Measurements from ENCODE around the gene MICU2. TPM values are rescaled to one million over a fixed set of nuclear protein-coding genes. Genes with fewer than 3 reads are reported as not detected.

MICU2 gene
- total RNA-seq, 1 donor from 2014 or later, result 72.5 TPM

DNA sequence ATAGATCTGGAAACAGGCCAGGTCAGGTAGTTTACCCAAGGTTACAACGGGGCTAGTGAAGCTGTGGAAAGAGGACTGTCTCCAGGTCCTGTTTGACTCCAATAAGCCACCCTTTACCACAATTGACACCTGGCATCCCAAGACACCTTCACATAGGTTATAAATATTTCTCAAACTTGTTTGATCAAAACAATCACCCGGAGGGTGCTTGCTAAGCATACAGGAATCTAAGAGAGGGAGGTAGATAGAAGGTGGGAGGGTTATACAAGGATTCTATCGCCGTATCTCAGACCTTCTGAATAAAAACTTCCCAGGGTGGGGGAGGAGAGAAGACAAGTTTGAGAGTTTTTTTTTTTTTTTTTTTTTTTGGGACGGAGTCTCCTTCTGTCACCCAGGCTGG lies 55.4 kb downstream of the MICU2 start:
- no peak for DNase-seq (ENCODE audit: extremely low read depth, low read depth, low spot score)

DNA sequence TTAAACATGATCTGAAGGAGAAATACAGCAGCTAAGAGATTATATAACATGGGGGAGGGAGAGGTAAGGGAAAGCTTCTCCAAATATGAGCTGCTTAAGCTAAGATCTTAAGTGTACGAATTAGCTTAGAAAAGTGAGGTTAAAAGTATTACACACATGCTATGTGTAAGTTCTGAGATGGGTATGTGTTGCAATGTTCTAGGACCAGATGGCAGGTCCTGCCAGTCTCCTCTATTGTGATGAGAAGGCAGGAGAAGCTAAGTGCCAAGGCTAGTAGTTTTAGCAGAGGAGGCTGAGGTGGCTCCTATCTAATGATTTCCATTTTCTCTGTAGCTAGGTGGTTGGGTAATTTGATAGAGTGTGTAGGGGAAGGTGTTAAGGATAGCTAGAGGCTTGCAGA lies 57.6 kb downstream of the MICU2 start:
- DNase-seq (ENCODE audit: extremely low read depth, low read depth, low spot score), result no peak

DNA sequence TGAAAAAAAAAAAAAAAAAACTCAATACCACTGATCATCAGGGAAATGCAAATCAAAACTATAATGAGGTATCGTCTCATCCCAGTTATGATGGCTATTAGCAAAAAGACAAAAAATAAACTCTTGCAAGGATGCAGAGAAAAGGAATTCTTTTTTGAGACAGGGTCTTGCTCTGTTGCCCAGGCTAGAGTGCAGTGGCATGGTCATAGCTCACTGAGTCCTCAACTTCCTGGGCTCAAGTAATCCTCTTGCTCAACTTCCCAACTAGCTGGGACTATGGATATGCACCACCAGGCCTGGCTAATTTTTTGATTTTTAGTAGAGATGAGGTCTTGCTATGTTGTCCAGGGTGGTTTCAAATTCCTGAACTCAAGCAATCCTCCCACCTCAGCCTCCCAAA lies 59.5 kb downstream of the MICU2 start:
- no peak for DNase-seq (ENCODE audit: extremely low read depth, low read depth, low spot score)

DNA sequence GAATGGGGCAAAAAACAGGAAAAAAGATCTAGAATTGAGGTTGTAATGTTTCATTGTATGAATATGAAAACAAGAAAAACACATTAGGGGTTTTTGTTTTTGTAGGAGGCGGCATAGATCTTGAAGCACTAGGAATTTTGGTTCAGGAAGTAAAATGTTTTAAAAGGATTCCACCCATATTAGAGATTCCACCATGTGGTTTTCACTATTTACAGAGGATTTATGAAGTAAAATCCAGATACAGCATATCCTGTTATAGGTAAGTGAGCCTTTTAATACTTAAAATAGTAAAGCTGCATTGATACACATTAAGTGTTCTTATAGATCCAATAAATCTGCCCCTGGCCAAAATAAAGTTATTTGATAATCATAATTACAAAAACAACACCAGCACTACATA lies 61.4 kb downstream of the MICU2 start:
- no peak for DNase-seq (ENCODE audit: extremely low read depth, low read depth, low spot score)

DNA sequence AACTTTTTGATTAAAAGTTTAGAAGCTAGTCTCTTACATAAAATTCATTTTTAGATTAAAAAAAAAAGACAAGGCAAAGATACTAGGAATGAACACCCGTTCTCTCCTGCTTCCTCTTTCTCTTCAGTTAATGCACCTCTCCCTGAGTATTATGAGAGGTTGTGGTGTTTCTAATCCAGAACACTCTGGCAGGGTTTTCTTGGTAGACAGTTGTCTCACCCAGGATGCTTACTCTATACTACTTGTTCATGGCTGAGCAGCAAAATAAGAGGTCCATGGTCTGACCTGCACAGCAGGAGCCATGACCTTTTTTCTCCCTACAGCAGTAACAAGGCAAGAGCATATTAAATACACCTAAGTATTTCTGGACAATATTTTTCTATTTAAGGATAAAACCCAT lies 62.0 kb downstream of the MICU2 start:
- DNase-seq (ENCODE audit: extremely low read depth, low read depth, low spot score), result no peak

DNA sequence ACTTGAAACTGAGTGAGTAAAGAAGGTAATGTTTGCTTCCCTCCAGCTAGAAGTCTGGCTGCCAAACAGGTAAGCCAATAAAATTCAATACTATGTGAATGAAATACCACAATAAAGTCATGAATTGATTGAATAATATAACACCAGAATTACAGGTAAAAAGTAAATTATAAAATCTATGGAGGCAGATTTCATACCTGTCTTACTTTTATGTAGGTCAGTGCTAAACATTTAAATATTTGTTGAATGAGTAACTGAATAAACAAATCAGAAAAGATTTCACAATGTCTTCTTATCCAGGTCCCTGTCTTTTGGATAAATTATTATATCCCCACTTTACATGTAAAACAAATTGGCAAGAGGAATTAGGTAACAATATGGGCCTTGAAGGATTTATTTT lies 62.7 kb downstream of the MICU2 start:
- no peak for DNase-seq (ENCODE audit: extremely low read depth, low read depth, low spot score)

DNA sequence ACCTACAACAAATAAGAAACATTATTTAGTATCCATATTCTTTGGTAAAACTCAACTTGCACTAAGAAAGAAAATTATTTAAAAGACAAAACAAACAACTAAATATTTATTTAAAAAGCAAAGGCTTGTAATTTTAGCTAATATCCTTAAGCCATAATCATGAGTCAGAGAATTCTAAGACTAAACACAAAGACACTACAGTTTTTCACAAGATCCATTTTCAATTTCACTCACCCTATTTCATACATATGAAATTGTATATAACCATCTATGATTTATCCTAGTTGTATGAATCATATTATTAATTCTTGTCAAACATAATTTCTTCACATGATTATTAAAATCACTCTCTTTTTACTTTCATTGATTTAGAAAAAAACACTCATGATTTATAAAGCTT lies 64.3 kb downstream of the MICU2 start:
- DNase-seq (ENCODE audit: extremely low read depth, low read depth, low spot score), result no peak

DNA sequence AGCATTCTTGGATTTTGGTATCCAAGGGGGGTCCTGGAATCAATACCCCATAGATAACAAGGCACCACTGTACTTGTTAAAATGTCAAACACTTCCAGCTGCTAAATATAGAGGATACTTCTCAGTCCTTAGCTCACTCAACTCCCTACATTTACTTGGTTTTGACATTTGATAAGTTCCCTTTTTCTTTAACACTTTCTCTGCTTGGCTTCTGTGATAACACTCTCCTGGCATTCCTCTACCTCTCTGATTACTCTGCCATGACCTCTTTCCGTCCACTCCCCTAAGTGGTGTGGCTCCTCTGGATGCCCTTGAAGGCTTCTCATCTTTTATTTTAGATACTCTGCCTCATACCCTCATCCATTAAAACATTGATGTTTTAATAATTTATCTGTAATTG lies 65.2 kb downstream of the MICU2 start:
- DNase-seq (ENCODE audit: extremely low read depth, low read depth, low spot score), result no peak

DNA sequence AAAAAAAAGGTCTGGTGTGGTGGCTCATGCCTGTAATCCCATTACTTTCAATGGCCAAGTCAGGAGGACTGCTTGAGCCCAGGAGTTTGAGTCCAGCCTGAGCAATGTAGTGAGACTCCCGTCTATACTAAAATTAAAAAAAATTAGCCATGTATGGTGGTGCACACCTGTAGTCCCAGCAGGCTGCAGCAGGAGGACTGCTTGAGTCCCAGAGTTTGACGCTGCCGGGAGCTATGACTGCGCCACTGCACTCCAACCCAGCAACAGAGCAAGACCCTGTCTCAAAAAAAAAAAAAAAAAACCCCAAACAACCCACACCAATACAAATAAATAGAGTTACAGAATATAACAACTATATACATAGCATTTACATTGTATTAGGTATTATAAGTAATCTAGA lies 65.7 kb downstream of the MICU2 start:
- DNase-seq (ENCODE audit: extremely low read depth, low read depth, low spot score), result no peak

DNA sequence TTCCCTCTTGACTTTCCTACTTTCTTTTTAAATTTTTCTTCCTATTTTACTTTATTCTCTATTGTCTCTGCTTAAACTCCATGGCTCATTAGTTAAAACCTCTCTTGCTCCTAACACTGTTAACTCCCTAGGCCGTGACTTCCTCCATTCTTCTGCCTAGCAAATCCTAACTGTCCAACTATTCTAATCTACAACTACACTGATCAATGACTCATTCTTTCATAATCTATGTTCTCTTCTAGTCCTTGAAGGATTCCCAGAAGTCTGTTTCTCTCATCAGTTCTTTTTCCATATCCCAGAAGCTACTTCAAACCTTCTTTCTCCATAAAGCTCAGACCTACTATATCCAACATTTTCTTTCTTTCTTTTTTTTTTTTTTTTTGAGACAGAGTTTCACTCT lies 66.9 kb downstream of the MICU2 start:
- no peak for DNase-seq (ENCODE audit: extremely low read depth, low read depth, low spot score)

DNA sequence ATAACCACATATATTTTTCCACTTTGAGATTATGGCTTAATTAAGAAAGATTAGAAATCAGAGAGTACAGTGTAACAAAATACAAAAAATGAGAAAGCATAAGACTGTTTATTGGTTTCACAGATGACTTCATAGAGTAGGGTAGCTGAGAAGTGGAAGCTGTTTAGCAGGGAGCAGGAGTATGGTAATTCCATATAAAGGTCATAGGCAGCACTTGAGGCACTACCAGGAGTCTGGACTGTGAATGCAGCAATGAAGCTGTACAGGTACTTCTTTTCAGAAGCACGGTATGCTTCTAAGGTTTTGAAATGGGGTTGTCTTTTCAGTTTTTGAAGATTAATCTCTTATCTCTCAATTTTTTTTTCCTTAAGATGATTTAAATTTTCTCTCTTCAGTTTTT lies 69.2 kb downstream of the MICU2 start:
- DNase-seq (ENCODE audit: extremely low read depth, low read depth, low spot score), result no peak

DNA sequence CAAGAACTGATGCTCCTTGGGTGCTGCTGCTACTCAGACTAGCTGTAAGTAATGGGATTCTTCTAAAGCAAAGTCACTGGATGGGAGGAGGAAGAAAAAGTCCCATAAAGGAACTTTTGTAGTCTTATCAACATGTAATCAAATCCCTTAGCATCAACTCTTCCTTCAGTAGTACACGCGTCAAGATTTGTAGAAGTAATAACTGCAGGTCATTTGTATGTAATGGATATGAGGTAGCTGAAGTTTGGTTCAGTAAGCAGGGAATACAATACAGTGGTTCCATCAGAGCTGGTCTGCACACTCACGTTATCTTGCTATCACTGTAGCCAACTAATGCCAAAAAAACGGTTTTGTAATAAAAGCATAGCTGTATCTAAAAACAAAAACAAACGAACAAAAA lies 72.5 kb downstream of the MICU2 start:
- no peak for DNase-seq (ENCODE audit: extremely low read depth, low read depth, low spot score)

DNA sequence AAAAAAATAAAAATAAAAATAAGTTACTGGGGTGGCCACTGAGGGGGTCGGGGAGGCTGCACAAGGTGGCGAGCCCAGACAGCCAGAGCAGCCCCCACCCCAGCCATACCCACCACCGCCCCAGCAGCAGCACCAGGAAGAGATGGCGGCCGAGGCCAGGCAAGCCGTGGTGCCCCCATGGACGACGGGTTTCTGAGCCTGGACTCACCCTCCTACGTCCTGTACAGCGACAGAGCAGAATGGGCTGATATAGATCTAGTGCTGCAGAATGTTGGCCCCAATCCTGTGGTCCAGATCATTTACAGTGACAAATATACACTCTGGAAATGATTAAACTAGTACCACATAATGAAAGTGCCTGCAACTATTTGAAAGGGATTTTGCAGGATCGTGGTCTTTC lies 73.3 kb downstream of the MICU2 start:
- DNase-seq (ENCODE audit: extremely low read depth, low read depth, low spot score), result no peak

DNA sequence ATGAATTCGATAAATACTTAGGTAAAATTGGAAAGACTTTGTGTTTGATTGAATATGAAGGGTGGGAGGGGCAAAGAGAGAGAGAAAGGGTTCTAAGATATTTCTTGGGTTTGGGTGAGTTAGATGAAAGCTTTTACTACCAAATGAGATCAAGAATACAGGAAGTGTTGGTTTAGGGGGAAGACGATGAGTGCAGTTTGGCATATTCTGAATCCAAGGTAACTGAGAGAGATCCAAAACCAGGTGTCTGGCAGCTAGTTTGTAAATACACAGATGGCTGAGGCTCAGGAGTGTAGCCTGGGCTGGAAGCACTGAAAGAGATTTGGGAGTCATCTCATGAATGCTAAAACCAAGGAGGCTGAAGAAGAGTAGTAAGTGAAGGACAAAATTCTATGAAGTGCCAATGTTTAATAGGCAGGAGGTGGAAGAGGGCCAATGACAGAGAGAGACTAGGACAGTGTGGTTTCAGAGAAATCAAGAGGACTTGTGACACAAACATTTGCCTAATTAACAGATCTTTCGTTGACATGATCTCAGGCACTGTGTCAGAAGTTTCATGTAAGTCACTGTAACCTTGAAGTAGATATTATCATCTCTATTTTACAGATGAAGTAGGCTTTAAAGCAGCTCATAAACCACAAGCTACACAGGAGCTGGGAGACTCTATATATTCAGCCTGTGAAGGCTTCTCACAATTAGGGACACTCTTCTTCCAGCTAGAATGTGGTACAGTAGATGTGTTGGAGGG lies 74.7 kb downstream of the MICU2 start:
- DNase-seq (ENCODE audit: extremely low read depth, low read depth, low spot score), result no peak

DNA sequence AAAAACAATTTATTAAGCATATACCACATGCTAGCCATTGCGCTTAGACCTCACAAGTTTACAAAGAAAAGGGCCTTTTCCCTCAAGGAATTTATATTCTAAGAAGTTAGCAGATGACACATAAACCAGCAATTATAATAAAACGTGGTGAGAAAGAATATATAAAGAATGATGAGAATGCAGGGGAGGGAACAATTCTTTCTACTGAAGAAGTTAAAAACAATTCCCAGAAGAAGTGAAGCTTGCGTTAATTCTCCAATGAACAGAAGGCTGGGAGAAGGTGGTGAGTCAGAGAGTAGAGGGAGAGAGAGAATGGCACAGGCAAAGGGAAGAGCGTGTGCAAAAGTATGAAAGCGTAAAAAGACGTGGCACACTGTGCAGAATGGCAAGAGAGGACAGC lies 75.4 kb downstream of the MICU2 start:
- DNase-seq (ENCODE audit: extremely low read depth, low read depth, low spot score), result no peak

DNA sequence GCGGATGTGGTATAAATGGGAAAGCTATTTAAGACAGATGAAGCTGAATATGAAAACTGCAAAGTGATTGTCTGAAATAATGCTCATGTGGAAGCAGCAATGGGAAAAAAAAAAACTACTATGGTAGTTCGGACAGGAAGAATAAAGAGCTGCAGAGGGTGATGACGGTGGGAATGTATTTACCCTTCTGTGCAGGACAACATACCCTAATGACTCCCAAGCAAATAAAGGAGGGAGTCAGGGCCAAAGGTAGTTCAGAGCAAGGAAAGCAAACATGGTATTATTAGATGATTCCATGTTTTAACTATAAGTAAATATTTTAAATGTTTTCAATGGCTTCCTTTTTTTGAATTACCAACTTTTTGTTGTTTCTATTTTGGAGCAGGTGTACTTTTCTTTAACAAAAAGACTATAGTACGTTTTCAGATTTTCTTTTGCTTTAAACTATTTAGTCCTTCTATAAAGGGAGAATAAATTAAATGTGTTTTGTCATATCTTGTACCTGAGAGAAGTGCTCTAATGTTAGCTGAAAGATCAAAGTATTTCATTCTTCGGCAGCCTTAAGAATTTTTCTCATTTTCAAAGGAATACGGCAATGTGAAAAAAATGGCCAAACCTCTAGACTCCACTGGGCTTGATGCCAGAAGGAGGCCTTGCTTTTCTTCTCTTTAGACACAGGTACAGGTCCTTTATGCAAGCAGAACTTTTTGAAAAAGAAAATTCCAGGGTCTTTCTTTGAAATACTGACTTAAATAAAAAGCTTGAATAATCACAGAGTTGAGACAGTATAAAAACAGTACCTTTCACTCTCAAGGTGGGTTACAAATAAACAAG lies 77.0 kb downstream of the MICU2 start:
- DNase-seq (ENCODE audit: extremely low read depth, low read depth, low spot score), result no peak

DNA sequence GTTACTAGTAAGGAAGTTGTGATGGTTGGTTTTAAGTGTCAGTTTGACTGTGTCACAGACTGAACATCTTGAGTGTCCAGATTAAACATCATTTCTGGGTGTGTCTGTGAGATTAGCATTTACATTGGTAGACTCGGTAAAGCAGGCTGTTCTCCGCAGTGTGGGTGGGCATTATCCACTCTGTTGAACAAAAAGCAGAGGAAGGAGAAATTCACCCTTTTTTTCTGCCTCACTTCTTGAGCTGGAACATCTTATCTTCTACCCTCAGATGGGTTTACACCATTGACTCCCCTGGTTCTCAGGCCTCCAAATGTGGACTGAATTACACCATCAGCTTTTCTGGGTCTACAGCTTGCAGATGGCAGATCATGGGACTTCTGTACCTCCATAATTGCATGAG lies 81.1 kb downstream of the MICU2 start:
- DNase-seq (ENCODE audit: extremely low read depth, low read depth, low spot score), result no peak

DNA sequence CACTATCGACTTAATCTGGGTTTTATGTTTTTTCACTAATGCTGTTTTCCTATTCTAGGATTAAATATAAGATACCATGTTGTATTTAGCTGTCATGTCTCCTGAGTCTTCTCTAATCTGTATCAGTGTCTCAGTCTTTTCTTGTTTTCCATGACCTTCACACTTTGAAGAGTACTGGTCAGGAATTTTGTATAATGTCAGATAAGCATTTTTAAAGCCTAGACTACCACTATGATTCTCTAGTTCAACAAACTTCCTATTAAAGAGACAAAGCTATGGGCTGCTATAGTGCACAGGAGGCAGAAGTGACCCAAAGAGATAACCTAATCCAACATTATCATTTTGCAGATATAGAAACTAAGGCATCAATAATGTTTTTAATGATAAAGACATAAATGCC lies 81.8 kb downstream of the MICU2 start:
- DNase-seq (ENCODE audit: extremely low read depth, low read depth, low spot score), result no peak

DNA sequence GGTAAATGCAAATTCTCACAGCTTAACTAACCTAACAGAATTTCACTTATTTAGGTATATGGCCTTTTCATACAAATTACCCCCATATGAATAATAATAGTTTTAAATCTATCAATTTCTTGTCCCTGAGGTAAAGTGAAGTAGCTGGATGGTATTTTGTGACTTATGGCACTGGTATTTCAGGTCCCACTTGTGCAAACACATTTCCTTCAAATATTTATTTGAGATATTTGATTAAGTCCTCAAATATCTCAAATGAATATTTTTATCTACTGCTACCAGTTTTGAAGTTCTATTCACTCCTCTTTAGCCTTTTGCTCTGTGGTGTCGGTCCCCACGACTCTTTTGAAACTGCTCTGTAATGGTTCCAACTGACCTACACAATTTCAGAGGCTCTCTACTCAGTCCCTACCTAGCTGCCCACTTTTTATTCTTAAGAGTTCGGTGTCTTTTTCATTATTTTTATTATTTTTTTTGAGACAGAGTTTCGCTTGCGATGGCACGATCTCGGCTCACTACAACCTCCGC lies 85.3 kb downstream of the MICU2 start:
- DNase-seq (ENCODE audit: extremely low read depth, low read depth, low spot score), result no peak

DNA sequence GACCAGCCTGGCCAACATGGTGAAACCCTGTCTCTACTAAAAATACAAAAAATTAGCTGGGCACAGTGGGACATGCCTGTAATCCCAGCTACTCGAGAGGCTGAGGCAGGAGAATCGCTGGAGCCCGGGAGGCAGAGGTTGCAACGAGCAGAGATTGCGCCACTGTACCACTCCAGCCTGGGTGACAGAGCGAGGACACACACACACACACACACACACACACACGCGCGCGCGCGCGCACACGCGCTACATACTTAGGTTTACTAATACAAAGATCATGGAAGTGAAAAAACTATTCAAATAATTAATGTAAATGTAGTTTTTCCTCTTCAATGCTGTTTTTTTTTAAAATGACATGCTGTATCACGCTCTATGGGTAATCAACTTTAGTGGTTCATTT lies 86.4 kb downstream of the MICU2 start:
- no peak for DNase-seq (ENCODE audit: extremely low read depth, low read depth, low spot score)

DNA sequence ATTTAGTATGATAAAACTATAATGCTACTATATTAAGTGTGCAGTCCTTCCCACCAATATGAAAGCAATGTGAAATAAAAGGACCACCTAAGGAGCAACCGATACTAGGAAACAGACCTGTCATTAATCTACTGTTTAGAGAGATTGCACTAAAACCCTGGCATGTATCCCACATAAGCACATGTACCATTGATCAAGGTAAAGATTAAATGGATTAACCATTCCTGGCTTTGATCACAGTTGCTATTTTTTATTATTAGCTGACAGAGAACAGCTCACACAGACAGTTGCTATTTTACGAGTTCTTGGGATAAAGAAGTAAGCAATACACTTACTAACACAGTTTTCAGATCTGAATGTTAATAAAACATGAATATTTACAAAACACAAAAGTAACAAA lies 87.2 kb downstream of the MICU2 start:
- no peak for DNase-seq (ENCODE audit: extremely low read depth, low read depth, low spot score)

DNA sequence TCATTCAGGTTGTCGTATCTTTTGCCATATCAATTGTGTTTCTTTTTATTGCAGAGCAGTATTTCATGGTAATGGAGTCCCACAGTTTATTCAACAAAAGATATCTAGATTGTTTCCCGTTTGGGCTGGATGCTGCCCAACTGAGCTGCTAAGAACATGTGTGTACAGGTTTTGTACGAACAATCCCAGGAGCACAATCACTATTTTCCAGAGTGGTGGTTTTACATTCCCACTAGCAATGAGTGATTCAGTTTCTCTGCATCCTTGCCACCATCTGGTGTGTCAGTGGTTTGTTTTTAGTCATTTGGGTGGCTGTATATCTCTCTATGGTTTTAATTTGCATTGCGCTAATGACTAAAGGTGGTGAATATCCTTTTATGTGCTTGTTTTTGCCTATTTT lies 92.1 kb downstream of the MICU2 start:
- no peak for DNase-seq (ENCODE audit: extremely low read depth, low read depth, low spot score)

Measured in glomerular endothelial cell (primary cell).